Caco-2 (cell line): ENCODE measurements around the gene LRRK1. TPM values are rescaled to one million over a fixed set of nuclear protein-coding genes. Genes with fewer than 3 reads are reported as not detected.

Source experiments
- BruUV-seq: library from RNA; stranded (reverse); fragments of 400-500 nt; replicated peaks from 2 replicates; lab custom pipeline; 2021; lab: Mats Ljungman, UMichigan
- CTCF ChIA-PET: fragments of 300-600 bp; sonication (Branson Sonifier 250); formaldehyde crosslinking; loops from one replicate; lab custom pipeline; 2022; ENCODE audit warnings: antibody characterized with exemption; lab: Charles Lee
- POLR2A ChIA-PET: fragments of 300-600 bp; sonication (Branson Sonifier 250); formaldehyde crosslinking; loops from one replicate; lab custom pipeline; 2022; ENCODE audit warnings: antibody characterized with exemption; lab: Charles Lee
- DNase-seq, 2 experiments: peaks; one replicate each; pipeline versions ENCODE4 v3.0.0 to v3.0.0-alpha.2; 2020 to 2022
- H3K27me3 ChIP-seq: replicated peaks from 2 replicates; pipeline ENCODE4 v1.6.0; 2011; ENCODE audit warnings: low read length; ENCODE audit not compliant: control insufficient read depth, insufficient read depth
- H3K36me3 ChIP-seq: 2 replicates; pipeline ENCODE4 v1.5.1; 2011; ENCODE audit warnings: low read length; ENCODE audit not compliant: control insufficient read depth, insufficient read depth
- H3K4me1 ChIP-seq: fragments of 250-450 bp; sonication (Bioruptor Pico); 2 replicates; pipeline ENCODE4 v1.5.1; 2020; ENCODE audit warnings: mild to moderate bottlenecking
- H3K4me3 ChIP-seq: 2 replicates; pipeline ENCODE4 v1.5.1; 2011; ENCODE audit warnings: low read depth, mild to moderate bottlenecking, control low read depth, low read length
- H3K9me3 ChIP-seq: fragments of 250-450 bp; sonication (Bioruptor Pico); 2 replicates; pipeline ENCODE4 v1.5.1; 2020; ENCODE audit warnings: mild to moderate bottlenecking, moderate library complexity
- H3K27ac Mint-ChIP-seq: one replicate; pipeline ENCODE4 v1.8.0; 2022; ENCODE audit warnings: mixed read lengths; ENCODE audit not compliant: unreplicated experiment
- H3K27me3 Mint-ChIP-seq: one replicate; pipeline ENCODE4 v1.8.0; 2022; ENCODE audit warnings: mixed read lengths; ENCODE audit not compliant: insufficient read depth, unreplicated experiment
- H3K36me3 Mint-ChIP-seq: one replicate; pipeline ENCODE4 v1.8.0; 2022; ENCODE audit warnings: mild to moderate bottlenecking, mixed read lengths; ENCODE audit not compliant: insufficient read depth, unreplicated experiment
- H3K4me1 Mint-ChIP-seq: one replicate; pipeline ENCODE4 v1.8.0; 2022; ENCODE audit warnings: low read depth, mixed read lengths; ENCODE audit not compliant: unreplicated experiment
- H3K4me3 Mint-ChIP-seq: one replicate; pipeline ENCODE4 v1.8.0; 2022; ENCODE audit warnings: mild to moderate bottlenecking, moderate library complexity, mixed read lengths; ENCODE audit not compliant: unreplicated experiment
- H3K9me3 Mint-ChIP-seq: one replicate; pipeline ENCODE4 v1.8.0; 2022; ENCODE audit warnings: mixed read lengths; ENCODE audit not compliant: unreplicated experiment
- CTCF ChIP-seq, 2 experiments: fragments of 200-600 bp in 1 of 2; IDR thresholded peaks; 1 replicate in 1 of 2; 2 replicates in 1 of 2; pipeline versions ENCODE4 v1.5.1 to v1.8.0; 2011 to 2022; ENCODE audit warnings: antibody characterized with exemption in 1 of 2, control low read depth in 1 of 2, inconsistent platforms in 1 of 2, low read depth in 1 of 2, low read length in 1 of 2, mild to moderate bottlenecking in 1 of 2, moderate library complexity in 1 of 2; ENCODE audit not compliant: insufficient read depth in 1 of 2, severe bottlenecking in 1 of 2, unreplicated experiment in 1 of 2
- intact Hi-C: fragments of 100-400 bp; cut with micrococcal nuclease; formaldehyde crosslinking; loops from one replicate; pipeline ENCODE4 v1.10.0; 2022; ENCODE audit not compliant: unreplicated experiment
- total RNA-seq: library from RNA; stranded (reverse); gene quantifications from 2 replicates; pipeline ENCODE4 v1.2.3, GENCODE V29; 2022

The LRRK1 gene
- total RNA-seq, 1 experiment from 2014 or later = 12.0 TPM

GRCh38 chr15:100930306-100930848 is 11.2 kb downstream of the LRRK1 start:
- H3K4me1 Mint-ChIP-seq = peaks cover 21% of the 10 kb centered on the region
- H3K36me3 ChIP-seq = no peaks in the 10 kb centered on the region; the same call in none of the 2 replicates
- H3K4me1 ChIP-seq = peaks cover 14% of the 10 kb centered on the region
- intact Hi-C loops = no loop called here
- ChIA-PET POLR2A (no interaction called here), CTCF (no interaction called here)
- H3K4me3 ChIP-seq = no peak overlapping the region
- no peaks in the 10 kb centered on the region for H3K9me3 Mint-ChIP-seq
- DNase-seq = no peak
- no peaks in the 10 kb centered on the region for H3K9me3 ChIP-seq
- H3K27me3 ChIP-seq = no peaks in the 10 kb centered on the region
- H3K4me3 Mint-ChIP-seq = no peak overlapping the region
- no peak for TF ChIP-seq CTCF (IDR thresholded peaks at IDR 0.05; ENCODE audit: insufficient read depth in 1 of 2, low read depth in 1 of 2, low read length in 1 of 2, severe bottlenecking in 1 of 2, unreplicated experiment in 1 of 2)
- no TSS peak for BruUV-seq
- H3K27me3 Mint-ChIP-seq = no peaks in the 10 kb centered on the region
- H3K27ac Mint-ChIP-seq = no peak overlapping the region
- H3K36me3 Mint-ChIP-seq = peaks cover 12% of the 10 kb centered on the region

- intact Hi-C loops = no loop called here
- BruUV-seq = no TSS peak
- no peak for TF ChIP-seq CTCF (IDR thresholded peaks at IDR 0.05; ENCODE audit: insufficient read depth in 1 of 2, low read depth in 1 of 2, low read length in 1 of 2, severe bottlenecking in 1 of 2, unreplicated experiment in 1 of 2)
- no peak overlapping the region for H3K4me3 Mint-ChIP-seq
- CTCF ChIA-PET = no interaction called here
- H3K4me1 Mint-ChIP-seq = peaks cover 21% of the 10 kb centered on the region
- H3K27ac Mint-ChIP-seq = no peak overlapping the region
- H3K36me3 ChIP-seq = no peaks in the 10 kb centered on the region; the same call in 1 of the 2 replicates
- no peak overlapping the region for H3K4me3 ChIP-seq
- H3K27me3 Mint-ChIP-seq = no peaks in the 10 kb centered on the region
- POLR2A ChIA-PET = no interaction called here
- DNase-seq = no peak
- H3K9me3 ChIP-seq = no peaks in the 10 kb centered on the region
- H3K36me3 Mint-ChIP-seq = peaks cover 12% of the 10 kb centered on the region
- H3K27me3 ChIP-seq = no peaks in the 10 kb centered on the region
- H3K9me3 Mint-ChIP-seq = no peaks in the 10 kb centered on the region
- H3K4me1 ChIP-seq = peaks cover 14% of the 10 kb centered on the region
These were observed 12.2 kb downstream of the LRRK1 start for GRCh38 chr15:100931143-100931890.

- BruUV-seq = no TSS peak
- ChIA-PET CTCF (no interaction called here), POLR2A (no interaction called here)
- no peak for TF ChIP-seq CTCF (IDR thresholded peaks at IDR 0.05; ENCODE audit: insufficient read depth in 1 of 2, low read depth in 1 of 2, low read length in 1 of 2, severe bottlenecking in 1 of 2, unreplicated experiment in 1 of 2)
- Histone ChIP-seq H3K4me1 (peaks cover 14% of the 10 kb centered on the region), H3K27me3 (no peaks in the 10 kb centered on the region), H3K4me3 (no peak overlapping the region), H3K36me3 (no peaks in the 10 kb centered on the region; the same call in 1 of the 2 replicates), H3K9me3 (no peaks in the 10 kb centered on the region)
- no peaks in the 10 kb centered on the region for H3K9me3 Mint-ChIP-seq
- H3K27ac Mint-ChIP-seq = no peak overlapping the region
- intact Hi-C loops = no loop called here
- no peak for DNase-seq
- H3K4me1 Mint-ChIP-seq = peaks cover 21% of the 10 kb centered on the region
- peaks cover 8% of the 10 kb centered on the region for H3K36me3 Mint-ChIP-seq
- no peak overlapping the region for H3K4me3 Mint-ChIP-seq
- H3K27me3 Mint-ChIP-seq = no peaks in the 10 kb centered on the region
These were observed 13.7 kb downstream of the LRRK1 start for GRCh38 chr15:100932676-100933348.
